Measurements from ENCODE around the gene AGTPBP1. TPM values are rescaled to one million over a fixed set of nuclear protein-coding genes. Genes with fewer than 3 reads are reported as not detected.

Gene AGTPBP1
- total and polyA plus RNA-seq, 4 donors = 10.6 to 55.9 (median 22.4) TPM

- no peak for ATAC-seq (ENCODE audit: insufficient read depth, low FRiP score)
- TF ChIP-seq, protein P1, sequence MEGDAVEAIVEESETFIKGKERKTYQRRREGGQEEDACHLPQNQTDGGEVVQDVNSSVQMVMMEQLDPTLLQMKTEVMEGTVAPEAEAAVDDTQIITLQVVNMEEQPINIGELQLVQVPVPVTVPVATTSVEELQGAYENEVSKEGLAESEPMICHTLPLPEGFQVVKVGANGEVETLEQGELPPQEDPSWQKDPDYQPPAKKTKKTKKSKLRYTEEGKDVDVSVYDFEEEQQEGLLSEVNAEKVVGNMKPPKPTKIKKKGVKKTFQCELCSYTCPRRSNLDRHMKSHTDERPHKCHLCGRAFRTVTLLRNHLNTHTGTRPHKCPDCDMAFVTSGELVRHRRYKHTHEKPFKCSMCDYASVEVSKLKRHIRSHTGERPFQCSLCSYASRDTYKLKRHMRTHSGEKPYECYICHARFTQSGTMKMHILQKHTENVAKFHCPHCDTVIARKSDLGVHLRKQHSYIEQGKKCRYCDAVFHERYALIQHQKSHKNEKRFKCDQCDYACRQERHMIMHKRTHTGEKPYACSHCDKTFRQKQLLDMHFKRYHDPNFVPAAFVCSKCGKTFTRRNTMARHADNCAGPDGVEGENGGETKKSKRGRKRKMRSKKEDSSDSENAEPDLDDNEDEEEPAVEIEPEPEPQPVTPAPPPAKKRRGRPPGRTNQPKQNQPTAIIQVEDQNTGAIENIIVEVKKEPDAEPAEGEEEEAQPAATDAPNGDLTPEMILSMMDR (IDR thresholded peaks at IDR 0.05; ENCODE audit: control extremely low read depth, extremely low read depth) = no peak
Observed at GRCh38 chr9:85653153-85653552, 88.6 kb downstream of the AGTPBP1 start.

GRCh38 chr9:85647571-85647970 is 94.2 kb downstream of the AGTPBP1 start:
- no peak for ATAC-seq (ENCODE audit: insufficient read depth, low FRiP score)

More at GRCh38 chr9:85653153-85653552, 88.6 kb downstream of the AGTPBP1 start:
- Histone ChIP-seq H3K4me1 (ENCODE audit: control insufficient read depth in 5 of 5, insufficient read depth in 5 of 5, low read length in 5 of 5) (no peaks in the 10 kb centered on the region), H3K4me3 (no peak overlapping the region), H3K36me3 (ENCODE audit: control insufficient read depth in 4 of 4, insufficient read depth in 4 of 4, low read length in 4 of 4) (peaks cover 2 to 4% (median 3%) of the 10 kb centered on the region in 4 donors), H3K27me3 (ENCODE audit: control insufficient read depth in 3 of 3, insufficient read depth in 3 of 3, low read length in 2 of 3) (no peaks in the 10 kb centered on the region), H3K27ac (ENCODE audit: low read depth in 1 of 2, low read length in 1 of 2) (no peak overlapping the region), H3K9me3 (ENCODE audit: control insufficient read depth in 4 of 4, insufficient read depth in 3 of 4, low read length in 3 of 4) (no peaks in the 10 kb centered on the region), H3K9ac (ENCODE audit: insufficient read depth in 1 of 2, low read length in 2 of 2) (no peak overlapping the region)
- 93 to 94% methylated on average over 4 of the region's 4 CpGs for WGBS, 2 donors
- DNase-seq = no peak

DNA sequence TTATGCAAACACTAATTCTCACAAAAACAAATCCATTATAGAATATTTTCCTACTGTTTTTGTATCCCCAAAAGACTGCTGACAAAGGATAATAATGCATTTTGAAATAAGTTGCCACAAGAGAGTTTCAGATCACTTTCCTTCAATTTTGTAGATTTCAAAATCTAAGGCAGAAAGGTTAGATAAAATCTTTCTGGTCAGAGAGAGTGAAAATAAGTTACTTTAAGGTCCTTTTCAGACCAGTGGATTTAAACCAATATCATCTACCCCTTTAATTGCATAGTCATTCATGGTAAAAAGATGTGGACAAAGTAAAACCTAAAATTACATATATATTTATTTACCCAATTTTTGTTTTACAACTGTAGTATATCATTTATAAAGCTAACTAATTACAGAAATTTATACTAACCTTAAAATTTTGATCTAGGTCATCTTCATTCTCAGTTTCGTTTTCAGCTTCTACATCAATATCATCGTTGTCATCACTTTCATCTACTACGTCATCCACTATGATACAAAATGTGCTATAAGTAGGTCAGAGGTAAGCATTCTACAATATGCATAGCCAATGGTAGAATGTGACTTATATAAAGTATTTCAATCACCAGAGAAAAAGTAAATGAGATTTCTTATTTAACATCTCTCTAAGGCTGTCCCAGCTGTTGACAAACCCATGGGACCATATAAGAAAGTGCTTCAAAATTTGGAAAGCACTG is 95.7 kb downstream of the AGTPBP1 start:
- H3K9me3 ChIP-seq (ENCODE audit: control insufficient read depth in 4 of 4, insufficient read depth in 3 of 4, low read length in 3 of 4) = no peaks in the 10 kb centered on the region
- DNase-seq (no peak), ATAC-seq (ENCODE audit: insufficient read depth, low FRiP score) (no peak)
- no peak overlapping the region for H3K9ac ChIP-seq (ENCODE audit: insufficient read depth in 1 of 2, low read length in 2 of 2)
- H3K36me3 ChIP-seq (ENCODE audit: control insufficient read depth in 4 of 4, insufficient read depth in 4 of 4, low read length in 4 of 4) = peaks cover 0 to 3% (median 1%) of the 10 kb centered on the region in 4 donors
- no peak overlapping the region for H3K4me3 ChIP-seq
- TF ChIP-seq, protein P1 (IDR thresholded peaks at IDR 0.05; ENCODE audit: control extremely low read depth, extremely low read depth) = no peak
- H3K4me1 ChIP-seq (ENCODE audit: control insufficient read depth in 5 of 5, insufficient read depth in 5 of 5, low read length in 5 of 5) = no peaks in the 10 kb centered on the region
- WGBS, 2 donors = 91 to 98% methylated on average over 3 of the region's 3 CpGs
- H3K27me3 ChIP-seq (ENCODE audit: control insufficient read depth in 3 of 3, insufficient read depth in 3 of 3, low read length in 2 of 3) = no peaks in the 10 kb centered on the region
- H3K27ac ChIP-seq (ENCODE audit: low read depth in 1 of 2, low read length in 1 of 2) = no peak overlapping the region

More at GRCh38 chr9:85647571-85647970, 94.2 kb downstream of the AGTPBP1 start:
- Histone ChIP-seq H3K36me3 (ENCODE audit: control insufficient read depth in 4 of 4, insufficient read depth in 4 of 4, low read length in 4 of 4) (peaks cover 0 to 3% (median under 1%) of the 10 kb centered on the region in 4 donors), H3K27ac (ENCODE audit: low read depth in 1 of 2, low read length in 1 of 2) (no peak overlapping the region), H3K4me1 (ENCODE audit: control insufficient read depth in 5 of 5, insufficient read depth in 5 of 5, low read length in 5 of 5) (no peaks in the 10 kb centered on the region), H3K9me3 (ENCODE audit: control insufficient read depth in 4 of 4, insufficient read depth in 3 of 4, low read length in 3 of 4) (no peaks in the 10 kb centered on the region), H3K27me3 (ENCODE audit: control insufficient read depth in 3 of 3, insufficient read depth in 3 of 3, low read length in 2 of 3) (no peaks in the 10 kb centered on the region), H3K4me3 (no peak overlapping the region), H3K9ac (ENCODE audit: insufficient read depth in 1 of 2, low read length in 2 of 2) (no peak overlapping the region)
- WGBS, 2 donors = 89 to 93% methylated on average over 1 of the region's 1 CpG
- no peak for DNase-seq
- TF ChIP-seq, protein P1 (IDR thresholded peaks at IDR 0.05; ENCODE audit: control extremely low read depth, extremely low read depth) = no peak

Data from lung (tissue), 12 donors.